OCI-LY7 (cell line): ENCODE results near the gene EXD2. TPM values are rescaled to one million over a fixed set of nuclear protein-coding genes. Genes with fewer than 3 reads are reported as not detected.

Experiments used
- BruUV-seq: library from RNA; stranded (reverse); fragments of 400-500 nt; replicated peaks from 2 replicates; lab custom pipeline; 2021; lab: Mats Ljungman, UMichigan
- CTCF ChIA-PET: fragments of 300-600 bp; sonication (Branson Sonifier 250); formaldehyde crosslinking; loops from one replicate; lab custom pipeline; 2022; ENCODE audit warnings: antibody characterized with exemption; ENCODE audit not compliant: unreplicated experiment; lab: Charles Lee
- POLR2A ChIA-PET: fragments of 300-600 bp; sonication (Branson Sonifier 250); formaldehyde crosslinking; loops from one replicate; lab custom pipeline; 2022; ENCODE audit warnings: antibody characterized with exemption; lab: Charles Lee
- DNase-seq: peaks from one replicate; pipeline ENCODE4 v3.0.0-alpha.2; 2015; ENCODE audit warnings: low spot score
- H2AFZ ChIP-seq: fragments of 200-600 bp; sonication (generic), shearing (Covaris generic); 2 replicates; pipeline ENCODE4 v1.6.1; 2014; ENCODE audit warnings: mild to moderate bottlenecking, antibody characterized with exemption, low read length, moderate library complexity
- H3K27ac ChIP-seq: fragments of 200-600 bp; sonication (generic); 2 replicates; pipeline ENCODE4 v1.5.1; 2014; ENCODE audit warnings: mixed run types, low read depth, mild to moderate bottlenecking, moderate library complexity, low read length, inconsistent platforms; ENCODE audit not compliant: poor library complexity, severe bottlenecking
- H3K36me3 ChIP-seq: fragments of 200-600 bp; sonication (generic); 2 replicates; pipeline ENCODE4 v1.6.1; 2014; ENCODE audit warnings: mild to moderate bottlenecking, antibody characterized with exemption, low read length, moderate library complexity, mixed read lengths; ENCODE audit not compliant: insufficient read depth
- H3K4me1 ChIP-seq: fragments of 200-600 bp; sonication (generic); 2 replicates; pipeline ENCODE4 v1.5.1; 2014; ENCODE audit warnings: mild to moderate bottlenecking, low read length; ENCODE audit not compliant: insufficient read depth, poor library complexity, severe bottlenecking
- H3K4me2 ChIP-seq: fragments of 200-600 bp; sonication (generic); 2 replicates; pipeline ENCODE4 v1.6.1; 2014; ENCODE audit warnings: mild to moderate bottlenecking, low read length
- H3K4me3 ChIP-seq: fragments of 200-600 bp; sonication (generic); 2 replicates; pipeline ENCODE4 v1.5.1; 2014; ENCODE audit warnings: mild to moderate bottlenecking, low read depth, low read length; ENCODE audit not compliant: poor library complexity, severe bottlenecking
- H3K79me2 ChIP-seq: fragments of 200-600 bp; sonication (generic); 2 replicates; pipeline ENCODE4 v1.6.1; 2016; ENCODE audit warnings: low read depth, mild to moderate bottlenecking, low read length, moderate library complexity, mixed read lengths; ENCODE audit not compliant: insufficient read depth
- H3K9me2 ChIP-seq: fragments of 200-600 bp; sonication (generic); 2 replicates; pipeline ENCODE4 v1.6.1; 2016; ENCODE audit warnings: mild to moderate bottlenecking, low read length, mixed read lengths; ENCODE audit not compliant: insufficient read depth
- H3K9me3 ChIP-seq: fragments of 200-600 bp; sonication (generic); 2 replicates; pipeline ENCODE4 v1.6.1; 2014; ENCODE audit warnings: mild to moderate bottlenecking, mixed run types, low read length, mixed read lengths
- H4K20me1 ChIP-seq: fragments of 200-600 bp; sonication (generic); 2 replicates; pipeline ENCODE4 v1.6.1; 2014; ENCODE audit warnings: mild to moderate bottlenecking, antibody characterized with exemption, low read length, moderate library complexity, mixed read lengths; ENCODE audit not compliant: insufficient read depth
- CTCF ChIP-seq: fragments of 200-600 bp; sonication (generic); conservative IDR thresholded peaks from 2 replicates; pipeline ENCODE4 v1.5.1; 2014; ENCODE audit warnings: mild to moderate bottlenecking, antibody characterized with exemption, low read length, moderate library complexity, mixed read lengths
- EZH2phosphoT487 ChIP-seq: fragments of 200-600 bp; sonication (generic); IDR thresholded peaks from 2 replicates; pipeline ENCODE4 v1.6.1; 2018; ENCODE audit warnings: low read depth, borderline replicate concordance, mild to moderate bottlenecking, mixed run types, antibody characterized with exemption, low read length, moderate library complexity, mixed read lengths
- intact Hi-C: fragments of 100-400 bp; cut with micrococcal nuclease; formaldehyde crosslinking; loops from one replicate; pipeline ENCODE4 v1.10.0; 2022; ENCODE audit not compliant: unreplicated experiment
- total RNA-seq, 2 experiments: library from RNA; depleted of rRNA in 1 of 2; stranded (reverse); fragments of >200 nt in 1 of 2; shearing (Covaris generic) in 1 of 2; gene quantifications; 2 replicates each; pipeline ENCODE4 v1.2.3, GENCODE V29; 2014 to 2022

The EXD2 gene
- total RNA-seq, 2 experiments from 2014 or later = 2.7 to 8.4 TPM

GRCh38 chr14:69288011-69288771 is 96.9 kb downstream of the EXD2 start:
- POLR2A ChIA-PET = no interaction called here
- no peaks in the 10 kb centered on the region for H4K20me1 ChIP-seq
- no peaks in the 10 kb centered on the region for H3K4me1 ChIP-seq
- H3K9me2 ChIP-seq = no peaks in the 10 kb centered on the region
- intact Hi-C loops = no loop called here
- H3K36me3 ChIP-seq = no peaks in the 10 kb centered on the region
- no peaks in the 10 kb centered on the region for H3K9me3 ChIP-seq
- BruUV-seq = no TSS peak
- no peak overlapping the region for H3K4me2 ChIP-seq
- no peak for DNase-seq
- H3K79me2 ChIP-seq = no peaks in the 10 kb centered on the region
- TF ChIP-seq CTCF (no peak), EZH2phosphoT487 (no peak)
- no peak overlapping the region for H3K4me3 ChIP-seq
- no peak overlapping the region for H3K27ac ChIP-seq
- CTCF ChIA-PET = interaction anchor here (0.9 kb wide), 1 partner anchor 10 kb away, joined by 4 read pairs; no protein-coding TSS in a partner anchor
- no peak overlapping the region for H2AFZ ChIP-seq

GRCh38 chr14:69288956-69289705 is 97.8 kb downstream of the EXD2 start:
- CTCF ChIA-PET = no interaction called here
- POLR2A ChIA-PET = interaction anchor here (1.5 kb wide), 1 partner anchor 19 kb away, joined by 3 read pairs; no protein-coding TSS in a partner anchor
- no TSS peak for BruUV-seq
- no peak for DNase-seq
- no peaks in the 10 kb centered on the region for H4K20me1 ChIP-seq
- H3K4me1 ChIP-seq = no peaks in the 10 kb centered on the region
- no peak overlapping the region for H3K4me2 ChIP-seq
- H3K4me3 ChIP-seq = no peak overlapping the region
- no peaks in the 10 kb centered on the region for H3K9me2 ChIP-seq
- no peaks in the 10 kb centered on the region for H3K36me3 ChIP-seq
- intact Hi-C loops = no loop called here
- H3K9me3 ChIP-seq = no peaks in the 10 kb centered on the region
- TF ChIP-seq CTCF (no peak), EZH2phosphoT487 (no peak)
- H3K79me2 ChIP-seq = no peaks in the 10 kb centered on the region
- H3K27ac ChIP-seq = no peak overlapping the region
- no peak overlapping the region for H2AFZ ChIP-seq
